ENCODE data around the gene PTOV1.
A peak's percentile ranks its signal among the peaks of the same experiment; 100 is the strongest.

The PTOV1 gene

DNA sequence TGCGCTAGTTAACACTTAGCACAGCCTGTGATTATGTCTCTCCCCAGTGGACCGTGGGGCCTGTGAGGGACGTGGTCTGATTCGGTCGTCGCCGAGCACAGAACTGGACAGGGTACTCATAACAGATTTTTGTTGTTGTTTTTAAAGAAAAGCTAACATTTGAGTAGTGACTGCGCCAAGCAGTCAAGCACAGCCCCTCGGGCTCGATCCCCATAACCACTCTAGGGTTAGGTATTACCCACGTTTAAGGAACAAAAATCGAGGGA, 805 bp upstream of the PTOV1 start:
- Histone ChIP-seq H3K27me3 (no peaks in the 10 kb centered on the region), H3K9me3 (replicated peaks in 1 of 11) (peaks cover 0 to 14% (median 8%) of the 10 kb centered on the region in 11 experiments; a peak in 12 of 22 replicates), H3K9ac (peak overlapping the region; percentile 87 to 99 (median 94)), H3K4me3 (peak overlapping the region; percentile 83 to 99 (median 96)), H4K20me1 (peaks cover 31 to 41% (median 34%) of the 10 kb centered on the region in 11 experiments), H3K4me1 (peaks cover 40 to 56% (median 49%) of the 10 kb centered on the region in 10 experiments), H3K36me3 (peaks cover 3 to 16% (median 11%) of the 10 kb centered on the region in 11 experiments; a peak in 20 of 22 replicates), H3K4me2 (peak overlapping the region; percentile 56 to 92 (median 83)), H3K27ac (peak overlapping the region; percentile 88 to 97 (median 92); a peak in 19 of 22 replicates)
- TF ChIP-seq Cebpa-rat (IDR thresholded peaks at IDR 0.05): no peak

DNA sequence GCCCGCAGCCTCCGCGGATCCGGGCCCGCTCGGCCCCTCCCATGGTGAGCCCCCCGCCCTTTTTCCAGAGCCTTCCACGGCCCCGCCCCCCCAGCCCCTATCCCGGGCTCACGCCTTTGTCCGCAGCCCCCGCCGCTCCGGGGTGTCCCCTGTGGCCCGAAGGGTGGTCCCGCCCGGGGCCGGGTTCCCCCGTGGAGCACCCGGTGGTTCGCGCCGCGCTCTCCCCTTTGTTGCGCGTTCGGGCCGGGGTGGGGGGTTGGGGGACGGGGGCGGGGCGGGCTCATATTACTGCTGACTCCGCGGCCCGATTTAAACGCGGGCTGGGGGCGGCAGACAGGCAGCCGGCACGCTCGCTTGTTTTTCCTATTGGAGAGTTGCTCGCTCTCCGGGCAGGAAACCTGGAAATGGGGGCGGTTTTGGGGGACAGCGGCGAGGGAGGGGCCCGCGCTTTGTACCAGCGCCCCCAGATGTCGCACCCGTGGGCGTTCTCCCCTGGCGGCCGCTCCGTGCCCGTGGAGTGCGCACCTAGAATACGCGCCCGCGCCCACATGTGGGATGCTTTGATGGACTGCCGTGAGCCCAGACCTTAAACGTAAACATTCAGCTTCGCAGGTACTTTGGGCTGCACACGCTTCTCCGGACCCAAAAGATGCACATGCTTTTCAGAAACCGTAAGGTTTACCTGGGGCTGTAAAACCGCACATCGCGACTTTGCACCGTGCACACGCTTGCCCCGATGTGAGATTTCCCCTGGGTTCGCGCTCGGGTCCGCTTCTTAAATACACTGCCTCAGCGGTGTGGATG, 699 bp downstream of the PTOV1 start:
- H4K20me1 ChIP-seq: peaks cover 46 to 56% (median 50%) of the 10 kb centered on the region in 11 experiments
- H3K4me2 ChIP-seq: peak overlapping the region; percentile 91 to 100 (median 98)
- no peaks in the 10 kb centered on the region for H3K27me3 ChIP-seq
- peaks cover 0 to 14% (median 8%) of the 10 kb centered on the region in 11 experiments; a peak in 12 of 22 replicates for H3K9me3 ChIP-seq (replicated peaks in 1 of 11)
- H3K4me3 ChIP-seq: peak overlapping the region; percentile 83 to 99 (median 96)
- peaks cover 40 to 59% (median 49%) of the 10 kb centered on the region in 10 experiments for H3K4me1 ChIP-seq
- no peak for TF ChIP-seq Cebpa-rat (IDR thresholded peaks at IDR 0.05)
- H3K27ac ChIP-seq: peak overlapping the region; percentile 88 to 97 (median 92)
- peaks cover 17 to 31% (median 26%) of the 10 kb centered on the region in 11 experiments; a peak in 21 of 22 replicates for H3K36me3 ChIP-seq
- peak overlapping the region; percentile 87 to 99 (median 94) for H3K9ac ChIP-seq

DNA sequence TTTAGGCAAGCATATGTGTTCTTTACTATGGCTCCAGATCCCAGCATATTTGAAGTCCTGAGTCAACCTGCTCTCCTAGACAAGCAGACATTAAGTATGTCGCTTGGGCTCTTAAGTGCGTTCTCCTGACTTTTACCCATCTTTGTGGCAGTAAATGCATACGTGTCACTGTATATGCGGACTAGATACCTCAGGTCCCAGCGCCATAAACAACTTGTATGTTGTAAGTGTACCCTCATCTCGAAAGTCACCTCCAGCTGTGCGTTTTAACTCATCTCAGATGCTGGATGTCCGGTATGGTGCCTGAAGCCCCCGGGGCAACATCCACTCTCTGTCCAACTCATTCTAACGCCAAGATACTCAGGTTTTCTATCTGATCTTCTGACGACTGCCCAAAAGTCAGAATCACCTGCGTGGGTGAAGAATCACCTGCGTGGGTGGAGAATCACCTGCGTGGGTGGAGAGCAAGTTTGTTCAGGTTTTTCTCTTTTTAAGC, 1.7 kb downstream of the PTOV1 start:
- Histone ChIP-seq H3K9me3 (replicated peaks in 1 of 11) (peaks cover 0 to 14% (median 8%) of the 10 kb centered on the region in 11 experiments; a peak in 12 of 22 replicates), H3K27ac (no peak overlapping the region), H3K4me1 (peaks cover 39 to 59% (median 49%) of the 10 kb centered on the region in 10 experiments), H3K9ac (peak overlapping the region; percentile 40 to 97 (median 93); a peak in 17 of 22 replicates), H3K4me2 (peak overlapping the region; percentile 89 to 100 (median 98)), H3K27me3 (no peaks in the 10 kb centered on the region), H3K4me3 (peak overlapping the region in 9 of 10 experiments; percentile 83 to 99 (median 97); a peak in 16 of 20 replicates), H3K36me3 (peaks cover 24 to 42% (median 37%) of the 10 kb centered on the region in 11 experiments), H4K20me1 (peaks cover 56 to 66% (median 60%) of the 10 kb centered on the region in 11 experiments)
- no peak for TF ChIP-seq Cebpa-rat (IDR thresholded peaks at IDR 0.05)

DNA sequence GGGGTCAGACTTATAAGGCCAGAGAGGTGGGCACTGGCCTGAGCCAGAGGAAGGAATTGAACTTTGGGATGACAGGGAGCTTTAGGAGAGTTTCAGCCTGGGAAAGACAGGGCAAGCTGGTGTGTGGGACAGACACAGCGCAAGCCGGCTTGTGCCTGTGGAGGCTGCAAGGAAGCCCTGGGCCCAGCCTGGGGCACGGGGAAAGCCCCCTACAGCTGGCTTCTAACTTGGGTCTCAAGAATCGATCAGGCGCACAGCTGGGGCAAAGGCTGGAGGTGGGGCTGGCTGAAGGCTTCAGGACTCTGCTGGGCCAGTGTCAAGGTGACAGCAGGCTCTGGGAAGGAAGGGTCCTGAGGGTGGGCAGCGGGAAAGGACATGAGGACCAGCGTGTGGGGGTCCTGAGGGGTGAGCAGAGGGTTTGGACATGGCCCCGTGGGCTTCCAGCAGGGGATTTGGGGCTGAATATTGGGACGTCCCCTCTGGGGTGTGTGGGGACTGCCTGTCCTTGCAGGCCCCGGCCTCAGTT, 3.0 kb downstream of the PTOV1 start:
- TF ChIP-seq Cebpa-rat (IDR thresholded peaks at IDR 0.05): no peak
- Histone ChIP-seq H3K4me2 (peak overlapping the region; percentile 89 to 100 (median 98)), H3K36me3 (peaks cover 36 to 53% (median 49%) of the 10 kb centered on the region in 11 experiments), H3K4me3 (no peak overlapping the region), H3K4me1 (peaks cover 26 to 48% (median 39%) of the 10 kb centered on the region in 10 experiments), H4K20me1 (peaks cover 68 to 78% (median 72%) of the 10 kb centered on the region in 11 experiments), H3K27ac (0 out of 22 replicates have a peak overlapping the region, but pooled peaks of 3 of the 11 experiments have one; percentile 1 to 18 (median 12)), H3K27me3 (no peaks in the 10 kb centered on the region), H3K9ac (peak overlapping the region; percentile 2 to 95 (median 56); a peak in 17 of 22 replicates), H3K9me3 (replicated peaks in 1 of 11) (peaks cover 0 to 9% (median 6%) of the 10 kb centered on the region in 11 experiments; a peak in 12 of 22 replicates)

DNA sequence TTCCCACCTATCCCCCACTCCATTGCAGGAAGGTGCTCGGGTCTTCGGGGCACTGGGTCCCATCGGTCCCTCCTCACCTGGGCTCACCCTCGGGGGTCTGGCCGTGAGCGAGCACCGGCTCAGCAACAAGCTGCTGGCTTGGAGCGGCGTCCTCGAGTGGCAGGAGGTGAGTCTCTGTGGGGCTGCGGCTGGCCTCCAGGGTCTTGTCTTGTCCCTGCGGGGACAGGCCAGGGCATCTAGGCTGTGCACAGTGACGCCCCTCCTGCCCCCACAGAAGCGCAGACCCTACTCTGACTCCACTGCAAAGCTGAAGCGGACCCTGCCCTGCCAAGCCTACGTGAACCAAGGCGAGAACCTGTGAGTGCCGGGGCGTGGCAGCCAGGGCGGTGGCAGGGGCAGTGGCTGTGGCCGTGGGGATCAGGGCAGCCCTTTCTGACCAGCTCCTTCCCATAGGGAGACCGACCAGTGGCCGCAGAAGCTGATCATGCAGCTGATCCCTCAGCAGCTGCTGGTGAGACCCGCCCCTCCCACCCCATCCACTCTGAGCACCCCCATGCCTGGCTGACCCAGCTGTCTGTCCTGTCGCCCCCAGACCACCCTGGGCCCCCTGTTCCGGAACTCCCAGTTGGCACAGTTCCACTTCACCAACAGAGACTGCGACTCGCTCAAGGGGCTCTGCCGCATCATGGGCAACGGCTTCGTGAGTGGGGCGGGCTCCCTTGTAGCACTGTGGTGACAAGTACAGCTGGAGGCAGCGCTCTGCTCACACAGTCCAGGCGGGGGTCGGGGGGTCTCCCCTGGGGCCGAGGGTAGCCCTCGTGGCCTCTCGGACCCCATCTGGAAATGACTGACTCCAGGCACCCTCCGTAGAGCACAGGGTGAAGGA, 3.7 kb downstream of the PTOV1 start:
- 0 out of 22 replicates have a peak overlapping the region, but pooled peaks of 3 of the 11 experiments have one; percentile 12 to 18 (median 18) for H3K27ac ChIP-seq
- TF ChIP-seq Cebpa-rat (IDR thresholded peaks at IDR 0.05): no peak
- no peak overlapping the region for H3K4me3 ChIP-seq
- peak overlapping the region in 9 of 11 experiments; percentile 89 to 100 (median 98); a peak in 13 of 22 replicates for H3K4me2 ChIP-seq
- peaks cover 43 to 59% (median 56%) of the 10 kb centered on the region in 11 experiments for H3K36me3 ChIP-seq
- H3K9ac ChIP-seq: peak overlapping the region in 9 of 11 experiments; percentile 2 to 95 (median 61); a peak in 8 of 22 replicates
- H3K27me3 ChIP-seq: no peaks in the 10 kb centered on the region
- peaks cover 68 to 79% (median 77%) of the 10 kb centered on the region in 11 experiments for H4K20me1 ChIP-seq
- peaks cover 25 to 41% (median 35%) of the 10 kb centered on the region in 10 experiments for H3K4me1 ChIP-seq
- peaks cover 0 to 2% (median 0%) of the 10 kb centered on the region in 11 experiments; a peak in 3 of 22 replicates for H3K9me3 ChIP-seq (replicated peaks in 1 of 11)

DNA sequence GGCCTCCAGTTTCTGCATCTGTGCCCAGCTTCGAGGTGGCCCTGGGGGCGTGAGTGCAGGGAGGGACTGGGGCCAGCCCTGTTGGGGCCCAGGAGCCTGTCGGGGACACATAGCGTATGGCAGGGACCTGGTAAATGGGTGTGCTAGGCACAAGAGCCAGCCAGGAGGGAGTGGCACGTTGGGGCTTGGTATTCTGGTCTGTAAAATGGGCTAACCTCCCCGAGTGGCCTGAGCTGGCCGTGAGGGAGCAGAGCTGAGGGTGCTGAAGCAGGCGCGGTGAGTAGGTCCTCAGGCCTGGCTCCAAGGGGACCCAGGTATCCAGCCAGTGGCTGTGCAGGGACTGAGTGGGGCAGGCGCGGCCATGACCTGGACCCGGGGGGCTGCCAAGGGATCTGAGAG, 4.3 kb downstream of the PTOV1 start:
- TF ChIP-seq Cebpa-rat (IDR thresholded peaks at IDR 0.05): no peak
- peaks cover 50 to 66% (median 62%) of the 10 kb centered on the region in 11 experiments for H3K36me3 ChIP-seq
- H3K27ac ChIP-seq: 0 out of 22 replicates have a peak overlapping the region, but pooled peaks of 1 of the 11 experiments have one; percentile 18
- peaks cover 25 to 34% (median 29%) of the 10 kb centered on the region in 10 experiments for H3K4me1 ChIP-seq
- peak overlapping the region in 3 of 11 experiments; percentile 7 to 50 (median 17); a peak in 1 of 22 replicates for H3K9ac ChIP-seq
- H3K9me3 ChIP-seq (replicated peaks in 1 of 11): no peaks in the 10 kb centered on the region
- H3K4me2 ChIP-seq: no peak overlapping the region
- no peak overlapping the region for H3K4me3 ChIP-seq
- no peaks in the 10 kb centered on the region for H3K27me3 ChIP-seq
- H4K20me1 ChIP-seq: peaks cover 68 to 86% (median 82%) of the 10 kb centered on the region in 11 experiments

DNA sequence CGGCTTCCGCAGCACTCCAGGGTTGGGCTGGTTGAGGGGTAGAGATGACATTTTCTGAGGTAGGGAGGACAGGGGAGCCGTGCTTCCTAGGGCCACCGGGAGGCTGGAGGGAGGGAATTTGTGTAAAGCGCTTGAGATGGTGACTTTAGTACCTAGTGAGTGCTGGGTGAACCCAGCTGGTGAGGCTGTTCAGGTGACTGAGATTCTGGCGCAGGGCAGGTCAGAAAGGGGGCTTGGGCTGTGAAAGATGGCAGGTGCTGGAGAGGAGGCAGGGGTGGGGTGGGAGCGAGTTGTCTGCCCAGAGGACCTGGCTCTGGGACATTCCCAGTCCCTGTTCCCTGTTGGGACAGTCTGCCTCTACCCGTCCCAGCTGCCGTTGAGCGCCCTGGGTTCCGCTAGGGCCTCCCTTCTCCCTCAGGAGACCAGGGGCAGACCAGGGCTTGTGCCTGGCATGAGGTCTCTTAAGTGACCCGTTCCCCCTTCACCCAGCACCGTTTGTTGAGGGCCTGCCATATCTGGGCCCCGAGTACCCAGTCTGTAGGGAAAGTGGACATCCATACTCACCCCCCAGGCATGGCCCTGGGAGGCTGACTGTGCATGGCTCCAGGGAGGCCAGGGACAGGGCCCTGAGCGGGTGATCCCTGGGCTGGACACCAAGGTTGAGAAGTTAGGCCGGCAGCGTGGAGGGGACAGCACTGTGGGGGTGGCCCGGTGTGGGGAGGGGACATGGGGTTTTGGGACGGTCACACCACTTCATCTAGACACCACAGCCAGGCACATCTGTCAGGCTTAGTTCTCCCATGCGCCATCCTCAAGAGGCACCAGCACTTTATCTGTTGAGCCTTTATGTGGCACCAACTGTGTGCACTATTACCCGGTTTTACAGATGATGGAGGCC, 5.0 kb downstream of the PTOV1 start:
- H3K4me3 ChIP-seq: no peak overlapping the region
- peak overlapping the region in 3 of 11 experiments; percentile 5 to 50 (median 7); a peak in 2 of 22 replicates for H3K9ac ChIP-seq
- TF ChIP-seq Cebpa-rat (IDR thresholded peaks at IDR 0.05): no peak
- H4K20me1 ChIP-seq: peaks cover 68 to 92% (median 89%) of the 10 kb centered on the region in 11 experiments
- 0 out of 22 replicates have a peak overlapping the region, but pooled peaks of 1 of the 11 experiments have one; percentile 18 for H3K27ac ChIP-seq
- peaks cover 25 to 33% (median 28%) of the 10 kb centered on the region in 10 experiments for H3K4me1 ChIP-seq
- H3K9me3 ChIP-seq (replicated peaks in 1 of 11): no peaks in the 10 kb centered on the region
- no peak overlapping the region for H3K4me2 ChIP-seq
- H3K36me3 ChIP-seq: peaks cover 56 to 72% (median 69%) of the 10 kb centered on the region in 11 experiments
- H3K27me3 ChIP-seq: no peaks in the 10 kb centered on the region
